GM23338 (cell line): ENCODE measurements around the gene TRIO.

ENCODE experiments used
- EZH2 ChIP-seq: fragments of 200-600 bp; sonication (generic); IDR thresholded peaks from one replicate; pipeline ENCODE4 v1.8.0; 2017; ENCODE audit warnings: antibody characterized with exemption, mild to moderate bottlenecking, low read depth; ENCODE audit not compliant: unreplicated experiment
- EZH2phosphoT487 ChIP-seq: fragments of 200-600 bp; sonication (generic); IDR thresholded peaks from one replicate; pipeline ENCODE4 v1.8.1; 2018; ENCODE audit warnings: antibody characterized with exemption; ENCODE audit not compliant: unreplicated experiment
- POLR2AphosphoS5 ChIP-seq: IDR thresholded peaks from 2 replicates; pipeline ENCODE4 v1.6.1; 2016; ENCODE audit warnings: antibody characterized with exemption, low read depth
- ZNF114 ChIP-seq: fragments of 250-450 bp; sonication (Bioruptor Pico); IDR thresholded peaks from 2 replicates; pipeline ENCODE4 v1.5.0; 2020; ENCODE audit warnings: mild to moderate bottlenecking, moderate library complexity
- TF ChIP-seq, protein P1 (sequence below), 2 experiments: fragments of 200-600 bp in 1 of 2; sonication (generic) in 1 of 2; conservative IDR thresholded peaks; 2 replicates each; pipeline versions ENCODE4 v1.5.1 to v1.6.1; 2016 to 2017; ENCODE audit warnings: antibody characterized with exemption in 2 of 2, low read depth in 2 of 2, mild to moderate bottlenecking in 2 of 2, moderate library complexity in 1 of 2
- TF ChIP-seq, protein P2 (sequence below): IDR thresholded peaks from one replicate; pipeline ENCODE4 v1.6.1; 2018; ENCODE audit warnings: antibody characterized with exemption; ENCODE audit not compliant: unreplicated experiment

DNA sequence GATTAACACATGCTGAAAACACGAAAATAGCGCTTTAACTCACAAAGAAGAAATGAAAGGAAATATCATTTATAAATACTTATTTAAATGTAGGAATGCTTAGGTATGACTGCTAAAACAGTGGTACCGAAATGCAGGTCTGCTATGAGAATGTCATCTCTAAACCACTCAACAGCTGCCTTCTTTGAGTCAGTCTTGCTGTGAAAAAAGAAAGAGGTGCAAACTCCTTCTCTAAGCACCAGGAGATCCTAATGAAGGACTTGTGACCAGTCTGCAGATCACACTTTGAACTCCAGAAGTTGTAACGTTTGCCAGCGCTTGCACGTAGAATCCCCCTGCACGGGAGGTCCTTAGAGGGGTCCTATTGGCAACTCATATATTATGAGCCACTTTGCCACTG is 86.6 kb downstream of the TRIO start:
- TF ChIP-seq, protein P1, sequence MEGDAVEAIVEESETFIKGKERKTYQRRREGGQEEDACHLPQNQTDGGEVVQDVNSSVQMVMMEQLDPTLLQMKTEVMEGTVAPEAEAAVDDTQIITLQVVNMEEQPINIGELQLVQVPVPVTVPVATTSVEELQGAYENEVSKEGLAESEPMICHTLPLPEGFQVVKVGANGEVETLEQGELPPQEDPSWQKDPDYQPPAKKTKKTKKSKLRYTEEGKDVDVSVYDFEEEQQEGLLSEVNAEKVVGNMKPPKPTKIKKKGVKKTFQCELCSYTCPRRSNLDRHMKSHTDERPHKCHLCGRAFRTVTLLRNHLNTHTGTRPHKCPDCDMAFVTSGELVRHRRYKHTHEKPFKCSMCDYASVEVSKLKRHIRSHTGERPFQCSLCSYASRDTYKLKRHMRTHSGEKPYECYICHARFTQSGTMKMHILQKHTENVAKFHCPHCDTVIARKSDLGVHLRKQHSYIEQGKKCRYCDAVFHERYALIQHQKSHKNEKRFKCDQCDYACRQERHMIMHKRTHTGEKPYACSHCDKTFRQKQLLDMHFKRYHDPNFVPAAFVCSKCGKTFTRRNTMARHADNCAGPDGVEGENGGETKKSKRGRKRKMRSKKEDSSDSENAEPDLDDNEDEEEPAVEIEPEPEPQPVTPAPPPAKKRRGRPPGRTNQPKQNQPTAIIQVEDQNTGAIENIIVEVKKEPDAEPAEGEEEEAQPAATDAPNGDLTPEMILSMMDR (conservative IDR thresholded peaks at IDR 0.05; ENCODE audit: low read depth in 2 of 2) = no peak
- TF ChIP-seq EZH2 = no peak
- TF ChIP-seq, protein P2, sequence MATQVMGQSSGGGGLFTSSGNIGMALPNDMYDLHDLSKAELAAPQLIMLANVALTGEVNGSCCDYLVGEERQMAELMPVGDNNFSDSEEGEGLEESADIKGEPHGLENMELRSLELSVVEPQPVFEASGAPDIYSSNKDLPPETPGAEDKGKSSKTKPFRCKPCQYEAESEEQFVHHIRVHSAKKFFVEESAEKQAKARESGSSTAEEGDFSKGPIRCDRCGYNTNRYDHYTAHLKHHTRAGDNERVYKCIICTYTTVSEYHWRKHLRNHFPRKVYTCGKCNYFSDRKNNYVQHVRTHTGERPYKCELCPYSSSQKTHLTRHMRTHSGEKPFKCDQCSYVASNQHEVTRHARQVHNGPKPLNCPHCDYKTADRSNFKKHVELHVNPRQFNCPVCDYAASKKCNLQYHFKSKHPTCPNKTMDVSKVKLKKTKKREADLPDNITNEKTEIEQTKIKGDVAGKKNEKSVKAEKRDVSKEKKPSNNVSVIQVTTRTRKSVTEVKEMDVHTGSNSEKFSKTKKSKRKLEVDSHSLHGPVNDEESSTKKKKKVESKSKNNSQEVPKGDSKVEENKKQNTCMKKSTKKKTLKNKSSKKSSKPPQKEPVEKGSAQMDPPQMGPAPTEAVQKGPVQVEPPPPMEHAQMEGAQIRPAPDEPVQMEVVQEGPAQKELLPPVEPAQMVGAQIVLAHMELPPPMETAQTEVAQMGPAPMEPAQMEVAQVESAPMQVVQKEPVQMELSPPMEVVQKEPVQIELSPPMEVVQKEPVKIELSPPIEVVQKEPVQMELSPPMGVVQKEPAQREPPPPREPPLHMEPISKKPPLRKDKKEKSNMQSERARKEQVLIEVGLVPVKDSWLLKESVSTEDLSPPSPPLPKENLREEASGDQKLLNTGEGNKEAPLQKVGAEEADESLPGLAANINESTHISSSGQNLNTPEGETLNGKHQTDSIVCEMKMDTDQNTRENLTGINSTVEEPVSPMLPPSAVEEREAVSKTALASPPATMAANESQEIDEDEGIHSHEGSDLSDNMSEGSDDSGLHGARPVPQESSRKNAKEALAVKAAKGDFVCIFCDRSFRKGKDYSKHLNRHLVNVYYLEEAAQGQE = no peak
- TF ChIP-seq POLR2AphosphoS5 = no peak
- no peak for TF ChIP-seq ZNF114 (CRISPR knock-in tag)
- TF ChIP-seq EZH2phosphoT487 = no peak
